NCI-H146 treated with DMSO at 0.1 percent for 48 hours (cell line): ENCODE data around the gene GOLGA8O.
"Not testable (repeated sequence)": the region's sequence is repeated elsewhere in the genome, so short reads cannot be mapped to it uniquely, and the experiment has no call there.

ENCODE experiments used
- DNase-seq: peaks from one replicate; lab custom pipeline; 2025; ENCODE audit not compliant: unreplicated experiment; lab: John Stamatoyannopoulos, UW

Gene GOLGA8O

GRCh38 chr15:32455534-32455933 is at the start of gene GOLGA8O:
Gene GOLGA8O (minus strand): TSS chr15:32455634. CDS start chr15:32455536, 98 bp downstream.
- not testable (repeated sequence) for DNase-seq

- not testable (repeated sequence) for DNase-seq
These were observed 48.8 kb upstream of the GOLGA8O start for GRCh38 chr15:32504152-32504811.

GRCh38 chr15:32502946-32503345 is 47.5 kb upstream of the GOLGA8O start:
- DNase-seq = not testable (repeated sequence)

- not testable (repeated sequence) for DNase-seq
These were observed 37.3 kb upstream of the GOLGA8O start for GRCh38 chr15:32492768-32493167.

GRCh38 chr15:32486474-32486873 is 31.0 kb upstream of the GOLGA8O start:
- DNase-seq = not testable (repeated sequence)

- not testable (repeated sequence) for DNase-seq
These were observed 27.9 kb upstream of the GOLGA8O start for GRCh38 chr15:32483377-32483776.

- not testable (repeated sequence) for DNase-seq
These were observed 26.2 kb upstream of the GOLGA8O start for GRCh38 chr15:32481683-32482082.

GRCh38 chr15:32468076-32468475 is 12.6 kb upstream of the GOLGA8O start:
- not testable (repeated sequence) for DNase-seq

GRCh38 chr15:32440445-32440977 is 14.9 kb downstream of the GOLGA8O start:
- not testable (repeated sequence) for DNase-seq

- not testable (repeated sequence) for DNase-seq
These were observed 21.1 kb downstream of the GOLGA8O start for GRCh38 chr15:32434102-32434963.

- not testable (repeated sequence) for DNase-seq
These were observed 27.8 kb downstream of the GOLGA8O start for GRCh38 chr15:32427635-32428034.

- DNase-seq = not testable (repeated sequence)
These were observed 28.9 kb downstream of the GOLGA8O start for GRCh38 chr15:32426511-32426910.

GRCh38 chr15:32407903-32408302 is 47.5 kb downstream of the GOLGA8O start:
- DNase-seq = not testable (repeated sequence)

- not testable (repeated sequence) for DNase-seq
These were observed 52.2 kb downstream of the GOLGA8O start, which contains the start of gene GOLGA8K for GRCh38 chr15:32403192-32403591. Gene GOLGA8K (minus strand): TSS chr15:32403292. CDS start chr15:32403194, 98 bp downstream.

GRCh38 chr15:32396522-32396921 is 58.9 kb downstream of the GOLGA8O start:
- not testable (repeated sequence) for DNase-seq
